ENCODE data around the gene PTN. TPM values are rescaled to one million over a fixed set of nuclear protein-coding genes. Genes with fewer than 3 reads are reported as not detected.

Gene PTN
- total and polyA plus RNA-seq, 10 of the 15 experiments (the other 5 are each of a cell fraction or from before 2014, with no cell fraction given): 0.09 to 1.2 (median 0.13) TPM; not detected in 7

GRCh38 chr7:137242616-137243015 is 100.9 kb downstream of the PTN start:
- Histone ChIP-seq H3K4me2 (ENCODE audit: control insufficient read depth, insufficient read depth) (no peak overlapping the region), H3K27me3 (replicated peaks in 1 of 2; ENCODE audit: control insufficient read depth in 2 of 2, insufficient read depth in 2 of 2, low read length in 1 of 2) (no peaks in the 10 kb centered on the region), H2AFZ (ENCODE audit: control insufficient read depth, low read depth, low read length) (no peak overlapping the region), H3K9me3 (replicated peaks; ENCODE audit: control insufficient read depth, insufficient read depth, low read length) (no peaks in the 10 kb centered on the region), H3K4me3 (no peak overlapping the region), H3K4me1 (ENCODE audit: control insufficient read depth, insufficient read depth, low read length) (no peaks in the 10 kb centered on the region), H3K9ac (ENCODE audit: control insufficient read depth, insufficient read depth, low read length) (no peak overlapping the region), H4K20me1 (ENCODE audit: control insufficient read depth, insufficient read depth) (no peaks in the 10 kb centered on the region), H3K79me2 (ENCODE audit: control insufficient read depth, insufficient read depth, low read length) (no peaks in the 10 kb centered on the region), H3K27ac (ENCODE audit: control insufficient read depth, insufficient read depth) (no peak overlapping the region), H3K36me3 (ENCODE audit: control insufficient read depth in 2 of 2, insufficient read depth in 2 of 2, low read length in 1 of 2) (no peaks in the 10 kb centered on the region)
- 11% methylated on average over 7 of the region's 7 CpGs for WGBS (ENCODE audit: insufficient coverage, insufficient replicate concordance, low lambda C conversion rate, missing lambda C conversion rate)
- TF ChIP-seq CBX3 (IDR thresholded peaks at IDR 0.05; ENCODE audit: borderline replicate concordance, low read depth) (no peak), ZNF207 (IDR thresholded peaks at IDR 0.05; ENCODE audit: borderline replicate concordance) (no peak), CHD4 (IDR thresholded peaks at IDR 0.05) (no peak), PBX3 (IDR thresholded peaks at IDR 0.05; ENCODE audit: insufficient replicate concordance, low read depth, low read length) (no peak)
- RAD21 ChIA-PET (ENCODE audit: unreplicated experiment): no interaction called here
- CTCF ChIA-PET: no interaction called here
- SMC1A ChIA-PET (ENCODE audit: uncharacterized antibody, unreplicated experiment): interaction anchor here (0.6 kb wide), 1 partner anchor 103 kb away, joined by 4 read pairs; no protein-coding TSS in a partner anchor
- no peak for ATAC-seq
- in situ Hi-C loops (cut with MboI) (no loop called here), intact Hi-C loops (cut with micrococcal nuclease; ENCODE audit: unreplicated experiment) (no loop called here)
- POLR2A ChIA-PET: no interaction called here
- no TSS peak for BruUV-seq (replicated peaks)
- no peak for FAIRE-seq
- DNase-seq (ENCODE audit: low read depth, low spot score): no peak

GRCh38 chr7:137241655-137242360 is 101.7 kb downstream of the PTN start:
- Histone ChIP-seq H2AFZ (ENCODE audit: control insufficient read depth, low read depth, low read length) (no peak overlapping the region), H3K36me3 (ENCODE audit: control insufficient read depth in 2 of 2, insufficient read depth in 2 of 2, low read length in 1 of 2) (no peaks in the 10 kb centered on the region), H3K9ac (ENCODE audit: control insufficient read depth, insufficient read depth, low read length) (no peak overlapping the region), H3K79me2 (ENCODE audit: control insufficient read depth, insufficient read depth, low read length) (no peaks in the 10 kb centered on the region), H3K9me3 (replicated peaks; ENCODE audit: control insufficient read depth, insufficient read depth, low read length) (no peaks in the 10 kb centered on the region), H3K4me3 (no peak overlapping the region), H4K20me1 (ENCODE audit: control insufficient read depth, insufficient read depth) (no peaks in the 10 kb centered on the region), H3K4me2 (ENCODE audit: control insufficient read depth, insufficient read depth) (no peak overlapping the region), H3K27me3 (replicated peaks in 1 of 2; ENCODE audit: control insufficient read depth in 2 of 2, insufficient read depth in 2 of 2, low read length in 1 of 2) (no peaks in the 10 kb centered on the region), H3K27ac (ENCODE audit: control insufficient read depth, insufficient read depth) (no peak overlapping the region), H3K4me1 (ENCODE audit: control insufficient read depth, insufficient read depth, low read length) (no peaks in the 10 kb centered on the region)
- intact Hi-C loops (cut with micrococcal nuclease; ENCODE audit: unreplicated experiment): no loop called here
- in situ Hi-C loops (cut with MboI): no loop called here
- ChIA-PET RAD21 (ENCODE audit: unreplicated experiment) (no interaction called here), SMC1A (ENCODE audit: uncharacterized antibody, unreplicated experiment) (interaction anchor here (0.6 kb wide), 1 partner anchor 103 kb away, joined by 4 read pairs; no protein-coding TSS in a partner anchor), CTCF (no interaction called here), POLR2A (no interaction called here)
- no TSS peak for BruUV-seq (replicated peaks)
- WGBS (ENCODE audit: insufficient coverage, insufficient replicate concordance, low lambda C conversion rate, missing lambda C conversion rate): 6% methylated on average over 5 of the region's 5 CpGs
- FAIRE-seq: no peak
- DNase-seq (ENCODE audit: low read depth, low spot score): no peak
- ATAC-seq: no peak
- no peak for TF ChIP-seq ZBTB33 (IDR thresholded peaks at IDR 0.05)
- TF ChIP-seq CREB1 (IDR thresholded peaks at IDR 0.05; ENCODE audit: low read depth): no peak
- no peak for TF ChIP-seq MXI1 (IDR thresholded peaks at IDR 0.05; ENCODE audit: low read depth, low read length)
- TF ChIP-seq ZZZ3 (IDR thresholded peaks at IDR 0.05; ENCODE audit: control insufficient read depth, insufficient read length, low read depth): no peak
- TF ChIP-seq POLR2A (IDR thresholded peaks at IDR 0.05; ENCODE audit: low read depth, low read length): no peak
- TF ChIP-seq SKIL (IDR thresholded peaks at IDR 0.05; ENCODE audit: low read depth, poor library complexity, severe bottlenecking): no peak
- no peak for TF ChIP-seq EP300 (IDR thresholded peaks at IDR 0.05; ENCODE audit: borderline replicate concordance in 1 of 2, control insufficient read depth in 1 of 2, low read depth in 2 of 2, low read length in 2 of 2)
- TF ChIP-seq TCF7 (IDR thresholded peaks at IDR 0.05; ENCODE audit: borderline replicate concordance): no peak
